Hepatocyte (in vitro differentiated cells): ENCODE data around the gene JAG1.

Source experiments
- EZH2 ChIP-seq: fragments of 200-600 bp; sonication (generic); IDR thresholded peaks from 2 replicates; pipeline ENCODE4 v1.6.1; 2016; ENCODE audit warnings: antibody characterized with exemption, mild to moderate bottlenecking, borderline replicate concordance
- TF ChIP-seq, protein P1 (sequence below): fragments of 200-600 bp; sonication (generic); IDR thresholded peaks from 2 replicates; pipeline ENCODE4 v1.5.1; 2016; ENCODE audit warnings: antibody characterized with exemption, mild to moderate bottlenecking; ENCODE audit not compliant: poor library complexity

DNA sequence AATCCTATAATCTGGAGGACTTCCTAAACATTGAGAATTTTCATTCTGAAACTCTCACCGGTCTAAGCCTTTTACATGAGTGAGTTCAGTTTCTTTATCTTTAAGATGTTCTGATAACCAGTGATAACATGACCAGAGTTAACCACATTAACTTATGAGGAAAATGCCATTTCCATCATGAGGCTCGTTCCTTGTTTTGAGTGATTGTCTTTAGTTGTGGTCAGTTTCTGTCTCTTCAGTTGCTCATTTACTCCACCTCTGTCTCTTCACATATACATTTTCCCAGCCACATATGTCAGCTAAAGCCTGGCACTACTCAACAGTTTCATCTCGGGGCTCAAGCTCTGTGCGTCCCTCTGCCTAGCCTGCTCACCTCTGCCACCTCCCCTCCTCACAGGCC is 70.4 kb downstream of the JAG1 start:
- TF ChIP-seq, protein P1, sequence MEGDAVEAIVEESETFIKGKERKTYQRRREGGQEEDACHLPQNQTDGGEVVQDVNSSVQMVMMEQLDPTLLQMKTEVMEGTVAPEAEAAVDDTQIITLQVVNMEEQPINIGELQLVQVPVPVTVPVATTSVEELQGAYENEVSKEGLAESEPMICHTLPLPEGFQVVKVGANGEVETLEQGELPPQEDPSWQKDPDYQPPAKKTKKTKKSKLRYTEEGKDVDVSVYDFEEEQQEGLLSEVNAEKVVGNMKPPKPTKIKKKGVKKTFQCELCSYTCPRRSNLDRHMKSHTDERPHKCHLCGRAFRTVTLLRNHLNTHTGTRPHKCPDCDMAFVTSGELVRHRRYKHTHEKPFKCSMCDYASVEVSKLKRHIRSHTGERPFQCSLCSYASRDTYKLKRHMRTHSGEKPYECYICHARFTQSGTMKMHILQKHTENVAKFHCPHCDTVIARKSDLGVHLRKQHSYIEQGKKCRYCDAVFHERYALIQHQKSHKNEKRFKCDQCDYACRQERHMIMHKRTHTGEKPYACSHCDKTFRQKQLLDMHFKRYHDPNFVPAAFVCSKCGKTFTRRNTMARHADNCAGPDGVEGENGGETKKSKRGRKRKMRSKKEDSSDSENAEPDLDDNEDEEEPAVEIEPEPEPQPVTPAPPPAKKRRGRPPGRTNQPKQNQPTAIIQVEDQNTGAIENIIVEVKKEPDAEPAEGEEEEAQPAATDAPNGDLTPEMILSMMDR = no peak
- TF ChIP-seq EZH2 = no peak
